GM19099 (cell line): ENCODE measurements around the gene PTDSS2.

Experiments
- POLR2A ChIP-seq: IDR thresholded peaks from 3 replicates; pipeline ENCODE4 v1.6.1; 2011; ENCODE audit warnings: low read depth; ENCODE audit not compliant: insufficient read length; ENCODE audit errors: extremely low read depth

PTDSS2 gene

DNA sequence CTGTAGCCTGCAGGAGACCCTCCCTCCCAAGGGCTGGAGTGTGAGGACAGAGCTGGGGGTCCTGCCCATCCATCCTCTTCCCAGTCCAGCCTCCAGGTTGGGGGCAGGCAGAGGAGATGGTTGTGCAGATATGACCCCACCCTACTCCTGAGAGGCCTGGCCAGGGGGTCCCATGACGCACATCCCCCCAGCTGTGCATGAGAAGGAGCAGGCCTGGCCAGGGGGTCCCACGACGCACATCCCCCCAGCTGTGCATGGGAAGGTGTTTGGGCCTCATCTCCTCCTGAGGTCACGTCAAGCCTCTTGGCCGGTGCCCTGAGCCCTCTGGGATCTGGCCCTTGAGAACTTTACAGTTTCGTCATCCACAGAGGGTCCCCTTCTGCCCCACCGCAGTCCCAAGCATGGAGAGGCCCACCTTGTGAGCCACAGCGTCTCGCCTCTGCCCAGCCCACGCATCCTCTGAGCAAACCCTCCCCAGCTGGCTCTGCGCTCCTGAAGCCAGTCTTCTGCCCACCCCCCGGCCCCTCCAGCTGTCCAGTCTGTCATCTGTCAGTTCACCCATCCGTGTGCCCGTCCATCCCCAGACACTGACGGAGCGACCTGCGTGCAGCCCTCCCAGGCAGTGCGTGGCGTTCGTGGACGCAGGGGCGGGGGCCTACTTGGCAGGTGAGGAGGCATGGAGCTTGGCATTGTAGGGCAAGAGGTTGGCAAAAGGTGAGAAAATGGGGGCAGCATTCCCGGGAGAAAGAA lies 10.6 kb upstream of the PTDSS2 start:
- TF ChIP-seq POLR2A: no peak

GRCh38 chr11:440065-441042 lies 9.7 kb upstream of the PTDSS2 start:
- TF ChIP-seq POLR2A: no peak

DNA sequence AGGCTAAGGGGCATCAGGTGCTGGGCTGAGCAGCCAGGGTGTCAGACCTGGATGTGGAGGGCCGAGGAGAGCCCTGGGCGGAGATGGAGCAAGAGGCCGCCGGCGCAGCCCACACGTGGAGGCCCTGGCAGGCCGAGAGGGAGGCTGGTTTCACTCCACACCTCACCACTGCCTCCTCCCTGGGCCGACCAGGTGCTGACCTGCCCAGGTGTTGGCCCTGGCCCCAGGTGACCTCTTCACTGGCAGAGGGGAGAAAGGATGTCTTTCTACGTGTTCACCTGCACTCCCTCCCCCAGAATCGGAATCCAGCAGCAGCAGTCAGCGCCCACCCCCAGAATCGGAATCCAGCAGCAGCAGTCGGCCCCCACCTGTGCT lies 9.0 kb upstream of the PTDSS2 start:
- TF ChIP-seq POLR2A: no peak

DNA sequence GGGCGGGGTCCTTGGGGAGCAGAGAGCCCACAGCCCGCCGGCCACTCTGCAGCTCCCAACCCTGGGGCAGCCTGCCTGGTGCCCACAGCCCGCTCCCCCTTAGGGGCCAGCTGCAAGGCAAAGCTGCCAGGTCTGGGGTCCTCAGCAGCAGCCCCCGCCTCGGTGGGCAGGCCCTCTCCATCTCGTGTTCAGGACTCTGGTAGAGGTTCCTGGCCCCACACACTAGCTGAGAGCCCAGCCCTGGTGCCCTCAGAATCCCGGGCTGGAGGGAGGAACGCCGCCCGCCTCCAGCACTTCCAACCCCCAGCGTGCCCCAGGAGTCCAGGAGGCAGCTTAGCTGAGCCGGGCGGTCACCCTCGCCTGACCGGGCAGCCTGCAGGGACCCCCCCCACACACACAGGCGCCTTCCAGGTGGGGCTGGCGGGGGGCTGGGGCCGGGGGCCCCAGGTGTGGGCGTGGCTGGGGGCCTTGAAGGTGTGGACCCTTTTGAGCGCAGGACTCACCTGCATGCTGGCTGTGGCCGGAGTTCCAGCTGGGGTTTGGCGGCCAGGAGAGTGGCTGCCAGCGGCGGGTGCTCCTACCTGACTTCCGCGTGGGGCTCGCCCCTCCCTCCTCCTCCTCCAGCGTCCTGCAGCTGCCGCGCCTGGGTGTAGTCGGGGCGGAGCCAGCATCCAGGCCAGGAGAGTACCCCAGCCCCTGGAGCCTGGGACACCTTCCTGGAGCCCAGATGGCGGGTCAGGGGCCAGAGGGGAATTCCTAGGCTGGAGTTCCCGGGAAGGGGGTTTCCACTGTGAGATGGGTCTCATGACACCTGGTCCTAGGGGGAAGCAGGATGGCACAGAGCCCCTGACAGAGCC lies 8.4 kb upstream of the PTDSS2 start, which contains the start of gene ANO9:
ANO9 (minus strand) TSS at position 594 of the 857 bp plus-strand sequence; CDS start at position 509, 85 bp downstream.
- TF ChIP-seq POLR2A: peak; percentile 58

GRCh38 chr11:442611-443081 lies 7.4 kb upstream of the PTDSS2 start:
- TF ChIP-seq POLR2A: no peak

DNA sequence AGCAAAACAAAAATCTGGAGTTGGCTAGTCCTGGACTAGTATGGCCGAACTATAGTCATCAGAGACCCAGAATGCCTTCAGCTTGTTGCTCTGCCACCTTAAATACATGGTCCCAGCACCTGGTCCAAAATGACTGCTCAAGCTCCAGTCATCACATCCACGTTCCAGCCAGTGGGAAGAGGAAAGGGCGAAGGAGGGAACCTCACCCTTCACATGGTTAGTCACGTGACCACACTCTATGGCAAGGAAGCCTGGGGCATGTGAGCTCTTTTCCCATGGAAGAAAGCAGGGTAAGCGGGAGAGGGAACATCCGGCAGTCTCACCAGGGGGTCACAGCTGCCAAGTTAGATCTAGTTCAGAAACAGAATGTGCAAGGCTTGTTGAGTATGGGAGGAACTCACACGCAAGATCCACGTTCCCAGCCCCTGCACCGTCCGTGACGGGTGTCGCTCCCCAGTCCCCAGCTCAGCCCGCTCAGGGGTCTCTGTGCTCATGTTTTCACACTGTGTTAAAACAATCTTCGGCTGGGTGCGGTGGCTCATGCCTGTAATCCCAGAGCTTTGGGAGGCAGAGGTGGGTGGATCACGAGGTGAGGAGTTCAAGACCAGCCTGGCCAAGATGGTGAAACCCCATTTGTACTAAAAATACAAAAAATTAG lies 6.4 kb upstream of the PTDSS2 start:
- TF ChIP-seq POLR2A: no peak

- no peak for TF ChIP-seq POLR2A
These were observed 5.5 kb upstream of the PTDSS2 start for GRCh38 chr11:444396-445144.

DNA sequence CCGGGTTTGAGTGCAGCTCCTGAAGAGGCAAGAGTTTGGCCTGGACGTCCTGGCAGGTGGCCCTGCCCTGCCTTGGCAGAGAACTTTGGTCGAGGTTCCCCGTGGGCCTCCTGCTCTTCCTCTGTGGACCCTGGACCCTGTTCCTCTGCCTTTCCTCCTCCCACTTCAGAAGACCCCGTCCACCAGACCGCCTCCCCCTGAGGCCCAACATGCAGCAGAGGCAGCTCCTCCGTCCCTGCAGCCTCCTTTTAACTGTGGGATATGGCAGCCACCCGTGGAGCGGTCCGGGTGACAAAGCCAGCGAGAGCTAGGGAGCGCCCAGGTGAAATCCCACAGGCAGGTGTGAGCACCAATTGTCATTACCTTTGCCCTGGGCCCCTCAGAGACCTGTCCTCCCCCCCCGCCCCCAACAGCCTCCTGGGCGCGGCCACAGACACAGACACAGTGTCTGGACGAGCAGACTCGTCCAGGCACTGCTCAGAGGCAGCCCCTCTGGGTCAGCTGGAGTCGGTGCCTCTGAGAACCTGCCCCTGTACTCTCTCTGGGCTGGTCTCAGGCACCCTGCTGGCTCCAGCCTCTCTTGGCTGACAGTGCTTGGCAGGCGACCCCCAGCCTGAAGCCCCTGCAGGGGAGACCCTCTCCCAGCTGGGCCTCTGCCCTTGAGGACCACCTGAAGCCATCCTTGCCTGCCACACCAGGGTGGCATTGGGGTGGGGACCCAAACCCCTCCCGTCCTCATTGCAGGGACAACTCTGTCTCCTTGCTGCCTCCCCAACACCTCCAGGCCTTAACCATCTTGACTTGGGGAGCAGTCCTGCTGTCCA lies 4.1 kb upstream of the PTDSS2 start:
- TF ChIP-seq POLR2A: no peak

DNA sequence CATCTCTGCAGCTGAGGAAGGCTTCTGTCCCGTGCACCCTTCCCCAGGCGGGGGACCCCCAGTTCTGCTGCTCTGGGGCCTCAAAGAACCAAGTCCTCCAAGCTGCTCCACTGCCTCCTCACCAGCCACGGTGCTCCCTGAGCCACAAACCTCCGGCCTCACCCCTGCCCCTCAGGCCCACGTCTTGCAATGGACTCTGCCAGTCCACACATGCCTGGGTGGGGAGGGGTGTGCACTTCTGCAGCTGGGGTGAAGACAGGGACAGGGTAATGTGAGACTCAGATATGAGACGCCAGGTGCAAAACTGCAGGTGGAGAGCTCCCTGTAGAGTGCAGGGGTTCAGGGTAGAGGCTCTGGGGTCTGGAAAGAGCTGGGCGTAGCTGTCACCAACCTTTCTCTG lies 3.2 kb upstream of the PTDSS2 start:
- no peak for TF ChIP-seq POLR2A

DNA sequence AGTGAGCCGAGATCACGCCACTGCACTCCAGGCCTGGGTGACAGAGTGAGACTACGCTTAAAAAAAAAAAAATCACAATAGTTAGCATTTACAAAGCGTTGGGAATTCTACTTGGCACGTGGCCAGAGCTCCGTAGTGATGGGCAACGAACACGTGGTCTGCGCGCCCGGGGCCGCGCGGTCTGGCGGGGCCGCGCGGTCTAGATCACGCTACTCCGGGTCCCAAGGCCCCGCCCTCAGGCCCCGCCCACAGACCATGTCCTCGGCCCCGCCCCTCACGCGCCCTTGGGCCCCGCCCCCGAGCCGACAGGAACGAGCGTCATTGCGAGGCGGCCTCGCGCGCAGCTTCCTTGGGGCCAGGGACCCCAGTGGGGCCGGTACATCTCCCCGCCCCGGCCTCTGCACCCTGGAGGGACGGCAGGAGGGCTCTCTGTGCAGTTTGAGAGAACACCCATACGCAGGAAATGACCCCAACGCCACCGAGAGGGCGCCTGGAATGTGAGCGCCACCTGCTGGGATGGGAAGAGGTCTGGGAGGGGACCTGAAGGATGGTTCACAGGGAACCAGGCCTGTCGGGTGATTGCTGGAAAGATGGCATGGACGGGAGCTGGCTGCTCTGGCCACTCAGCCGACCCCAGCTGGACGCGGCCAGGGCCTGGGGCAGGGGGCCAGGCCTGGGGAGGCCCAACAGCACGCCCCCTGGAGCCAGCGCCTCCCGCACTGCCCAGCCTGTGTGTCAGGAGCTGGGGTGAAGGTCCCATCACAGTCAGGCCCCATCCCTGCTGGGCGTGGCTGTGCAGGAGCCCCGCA lies 2.0 kb upstream of the PTDSS2 start:
- TF ChIP-seq POLR2A: peak; percentile 87

- no peak for TF ChIP-seq POLR2A
These were observed 851 bp downstream of the PTDSS2 start for GRCh38 chr11:450809-451451.
